KG1 (cell line): ENCODE data around the gene SUB1.
"Not testable (repeated sequence)": the region's sequence is repeated elsewhere in the genome, so short reads cannot be mapped to it uniquely, and the experiment has no call there.

ENCODE experiments used
- DNase-seq: peaks from one replicate; lab custom pipeline; 2025; lab: John Stamatoyannopoulos, UW

The SUB1 gene

DNA sequence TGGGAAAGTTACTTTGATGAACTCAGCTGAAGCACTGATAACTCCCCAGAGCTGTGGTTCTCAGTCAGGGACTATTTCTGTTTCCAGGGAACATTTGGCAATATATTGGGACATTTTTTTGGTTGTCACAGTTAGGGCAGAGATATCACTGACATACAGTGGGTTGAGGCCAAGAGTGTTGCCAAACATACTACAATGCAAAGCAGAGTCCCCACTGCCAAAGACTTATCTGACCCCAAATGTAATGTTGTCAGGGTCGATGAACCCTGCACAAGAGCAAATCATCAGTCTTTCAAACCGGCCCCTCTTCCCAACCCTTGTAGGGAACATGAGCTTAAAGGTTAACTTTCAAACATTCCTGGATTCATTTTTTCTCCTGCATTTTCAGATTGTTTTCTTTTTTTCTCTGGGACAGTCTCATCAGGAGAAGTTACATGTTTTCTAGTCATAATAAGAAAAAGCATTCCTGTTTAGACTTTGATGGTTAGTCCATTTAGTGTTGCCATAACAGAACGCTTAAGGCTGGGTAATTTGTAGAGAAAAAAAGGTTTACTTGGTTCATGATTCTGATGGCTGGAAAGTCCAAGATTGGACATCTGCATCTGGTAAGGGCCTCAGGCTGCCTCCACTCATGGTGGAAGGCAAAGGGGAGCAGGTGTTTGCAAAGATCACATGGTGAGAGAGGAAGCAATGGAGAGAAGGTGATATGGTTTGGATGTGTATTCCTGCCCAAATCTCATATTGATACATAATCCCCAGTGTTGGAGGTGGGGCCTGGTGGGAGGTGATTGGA, 18.8 kb upstream of the SUB1 start:
- no peak for DNase-seq

DNA sequence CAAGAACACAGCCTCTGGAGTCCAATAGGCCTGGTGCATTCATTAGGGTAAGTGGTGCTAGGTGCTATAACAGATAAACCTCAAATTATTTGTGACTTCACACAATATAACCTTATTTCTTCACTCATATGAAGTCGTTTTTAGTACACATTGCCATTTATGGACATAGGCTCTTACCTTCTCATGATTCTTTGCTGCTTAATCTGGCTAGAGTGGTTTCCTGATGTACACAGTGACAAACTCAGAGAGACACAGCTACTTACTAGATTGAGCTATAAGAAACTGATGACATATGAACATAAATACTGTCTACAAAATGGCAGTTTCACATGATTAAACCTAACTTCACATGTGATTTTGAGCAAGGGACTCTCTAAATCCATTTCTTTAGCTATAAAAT, 14.2 kb upstream of the SUB1 start:
- DNase-seq: no peak

DNA sequence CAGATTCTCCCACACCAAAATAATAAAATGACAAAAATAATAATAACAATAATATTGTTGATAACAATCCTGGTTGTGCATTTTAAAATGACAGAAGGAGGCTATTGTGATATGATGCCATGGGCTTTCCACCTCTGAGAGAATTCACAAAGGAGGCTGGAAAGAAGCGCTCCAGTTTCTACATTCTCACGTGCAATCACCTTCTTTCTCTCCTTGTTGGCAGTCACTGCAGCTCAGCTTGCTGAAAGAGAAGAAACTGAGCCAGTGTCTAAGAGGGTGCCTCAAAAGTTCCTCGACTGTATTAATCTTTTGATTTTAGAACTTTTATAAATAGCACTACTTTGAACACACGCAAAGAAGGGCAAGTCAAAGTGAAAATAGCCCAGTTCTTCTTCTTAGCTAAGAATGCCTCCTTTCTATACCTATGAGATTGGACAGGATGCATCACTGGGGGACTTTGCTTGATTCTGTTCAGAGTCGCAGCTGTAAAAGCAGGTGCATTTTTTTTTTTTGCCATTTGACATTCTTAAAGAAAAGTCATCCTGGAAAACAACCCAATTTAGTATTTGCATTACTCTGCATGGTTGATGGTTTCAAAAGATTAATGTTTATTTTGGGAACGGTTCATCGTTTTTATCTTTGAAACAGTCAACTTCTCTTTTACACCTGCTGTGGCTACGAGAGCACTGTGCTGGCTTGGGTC, 12.4 kb upstream of the SUB1 start:
- DNase-seq: no peak

DNA sequence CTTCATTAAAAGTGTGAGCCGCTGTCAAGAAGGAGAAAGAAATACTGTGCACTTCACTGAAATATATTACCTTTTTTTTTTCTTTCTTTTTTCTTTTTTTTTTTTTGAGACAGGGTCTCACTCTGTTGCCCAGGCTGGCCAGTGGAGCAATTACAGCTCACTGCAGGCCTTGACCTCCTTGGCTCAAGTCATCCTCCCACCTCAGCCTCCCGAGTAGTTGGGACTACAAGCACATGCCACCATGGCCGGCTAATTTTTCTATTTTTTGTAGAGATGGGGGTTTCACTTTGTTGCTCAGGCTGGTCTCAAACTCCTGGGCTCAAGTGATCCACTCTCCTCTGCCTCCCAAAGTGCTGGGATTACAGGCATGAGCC, 11.9 kb upstream of the SUB1 start:
- DNase-seq: not testable (repeated sequence)

DNA sequence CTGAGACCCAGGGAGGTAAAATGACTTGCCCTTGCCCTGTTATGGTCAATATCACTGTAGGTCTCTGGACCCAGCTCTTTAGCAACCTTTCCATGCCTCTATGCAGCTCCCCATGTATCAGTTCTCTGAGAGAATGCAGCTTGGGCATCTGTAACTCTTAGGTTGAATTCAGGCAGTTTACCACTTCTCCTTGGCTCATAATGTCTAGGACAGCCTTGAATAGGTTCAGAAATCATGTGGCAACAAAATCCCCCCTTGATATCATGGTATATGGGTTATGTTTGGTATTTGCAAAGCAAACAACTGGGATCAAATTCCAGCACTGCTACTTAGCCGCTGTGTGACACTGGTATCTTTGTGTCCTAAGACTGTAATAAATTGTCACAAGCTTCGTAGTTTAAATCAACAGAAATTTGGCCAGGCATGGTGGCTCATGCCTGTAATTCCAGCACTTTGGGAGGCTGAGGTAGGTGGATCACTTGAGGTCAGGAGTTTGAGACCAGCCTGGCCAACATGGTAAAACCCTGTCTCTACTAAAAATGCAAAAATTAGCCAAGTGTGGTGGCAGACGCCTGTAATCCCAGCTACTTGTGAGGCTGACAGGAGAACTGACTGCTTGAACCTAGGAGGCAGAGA, 10.7 kb upstream of the SUB1 start:
- no peak for DNase-seq

DNA sequence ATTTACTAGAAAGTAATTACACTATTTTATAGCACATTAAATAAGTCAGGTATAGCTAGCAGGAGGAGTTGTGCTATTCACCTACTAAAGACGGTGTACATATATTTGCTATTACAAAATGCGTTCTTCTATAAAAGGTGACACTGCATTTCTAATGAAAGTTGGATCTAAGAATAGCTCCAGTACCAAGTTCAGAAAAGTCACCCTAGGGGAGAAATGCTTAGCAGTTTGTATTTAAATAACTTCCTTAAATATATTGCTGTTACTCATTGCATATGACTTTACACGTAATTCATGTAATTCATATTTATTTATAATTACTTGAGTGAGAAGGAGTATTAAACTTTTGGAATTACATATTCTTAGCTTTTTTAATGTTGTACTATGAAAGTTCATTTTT, 7.0 kb upstream of the SUB1 start:
- no peak for DNase-seq

DNA sequence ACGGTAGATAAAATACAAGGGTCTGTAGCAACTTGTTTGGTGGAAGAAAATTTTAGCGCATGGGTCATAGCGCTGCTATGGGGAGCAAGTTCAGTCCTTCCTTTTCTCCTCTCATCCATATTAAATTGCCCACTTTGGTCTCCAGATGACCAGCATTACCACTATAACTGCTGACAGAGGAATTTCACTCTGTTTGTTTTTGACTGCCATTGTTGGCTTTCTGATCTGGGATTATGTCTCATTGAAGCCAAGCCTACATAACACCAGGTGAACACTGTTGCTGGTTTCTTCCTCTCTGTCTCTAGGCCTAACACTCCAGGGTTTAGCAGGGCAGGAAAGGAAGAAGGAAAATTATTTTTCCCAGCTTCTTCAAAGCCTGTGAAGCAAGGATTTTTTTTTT, 6.6 kb upstream of the SUB1 start:
- DNase-seq: no peak

DNA sequence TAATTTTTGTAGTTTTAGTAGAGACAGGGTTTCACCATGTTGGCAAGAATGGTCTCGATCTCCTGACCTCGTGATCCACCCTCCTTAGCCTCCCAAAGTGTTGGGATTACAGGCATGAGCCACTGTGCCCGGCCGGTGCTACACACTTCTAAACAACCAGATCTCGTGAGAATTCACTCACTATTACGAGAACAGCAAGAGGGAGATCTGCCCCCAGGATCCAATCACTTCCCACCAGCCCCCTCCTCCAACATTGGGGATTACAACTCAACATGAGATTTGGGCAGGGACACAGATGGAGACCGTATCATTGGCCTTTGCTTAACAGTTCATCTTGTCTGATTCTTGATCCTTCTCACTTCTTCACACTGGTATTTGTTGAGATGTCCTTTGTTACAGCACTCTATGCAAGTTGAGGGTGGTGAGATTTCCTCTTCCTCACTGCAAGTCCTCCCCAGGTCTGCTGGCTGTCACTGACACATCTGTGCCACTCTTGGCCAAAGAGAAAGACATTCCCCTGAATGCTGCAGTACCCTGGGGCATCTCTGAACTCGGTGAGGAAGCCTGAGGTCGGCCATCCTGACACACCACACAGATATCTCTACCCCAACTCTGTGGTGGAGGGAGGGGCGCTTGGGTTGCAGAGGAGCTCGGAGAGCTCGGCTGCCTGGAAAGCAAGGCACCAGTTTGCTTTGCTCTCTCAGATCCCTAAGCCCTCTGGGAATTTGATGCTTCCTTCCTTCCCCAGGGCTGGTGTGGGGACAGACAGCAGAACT, 4.2 kb upstream of the SUB1 start:
- no peak for DNase-seq

DNA sequence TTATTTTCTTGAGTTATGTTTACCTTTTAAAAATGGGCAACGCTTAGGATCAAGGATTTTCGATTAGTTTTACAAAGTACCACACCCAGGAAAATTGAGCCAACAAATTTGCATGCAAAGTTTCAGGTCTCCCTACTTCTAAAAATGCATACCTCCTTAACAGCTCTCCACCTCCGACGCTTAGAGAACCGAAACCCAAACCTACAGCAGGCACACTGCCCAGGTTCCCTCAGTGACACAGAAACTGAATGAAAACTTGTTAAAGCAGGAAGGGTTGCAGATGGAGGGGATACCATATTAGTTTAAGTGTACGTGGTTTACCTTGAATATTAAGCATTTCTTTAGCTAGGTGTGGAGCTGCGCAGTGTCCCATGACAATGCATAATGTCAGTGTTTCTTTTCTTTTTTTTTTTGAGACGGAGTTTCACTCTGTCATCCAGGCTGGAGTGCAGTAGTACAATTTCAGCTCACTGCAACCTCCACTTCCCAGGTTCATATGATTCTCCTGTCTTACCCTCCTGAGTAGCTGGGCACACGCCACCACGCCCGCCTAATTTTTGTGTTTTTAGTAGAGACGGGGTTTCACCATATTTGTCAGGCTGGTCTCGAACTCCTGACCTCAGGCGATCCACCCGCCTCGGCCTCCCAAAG, 1.6 kb upstream of the SUB1 start:
- DNase-seq: no peak

DNA sequence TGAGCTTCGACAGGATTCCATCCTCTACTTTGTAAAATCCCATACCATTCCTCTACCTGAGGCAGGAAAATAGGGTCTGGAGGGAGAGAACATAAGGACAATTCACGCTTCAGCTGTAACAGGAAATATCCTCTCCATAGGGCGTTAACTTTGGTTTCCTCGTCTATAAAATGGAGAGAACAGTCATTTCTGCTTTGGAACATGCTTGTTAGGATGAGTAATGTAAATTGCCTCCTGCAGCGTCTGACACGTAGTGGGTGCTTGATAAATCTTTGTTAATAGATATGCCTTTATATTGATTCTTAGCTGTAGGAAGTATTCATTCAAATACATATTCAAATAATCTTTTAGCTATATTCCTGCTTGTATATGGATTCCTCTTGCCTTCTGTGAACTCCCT, 711 bp upstream of the SUB1 start:
- no peak for DNase-seq

DNA sequence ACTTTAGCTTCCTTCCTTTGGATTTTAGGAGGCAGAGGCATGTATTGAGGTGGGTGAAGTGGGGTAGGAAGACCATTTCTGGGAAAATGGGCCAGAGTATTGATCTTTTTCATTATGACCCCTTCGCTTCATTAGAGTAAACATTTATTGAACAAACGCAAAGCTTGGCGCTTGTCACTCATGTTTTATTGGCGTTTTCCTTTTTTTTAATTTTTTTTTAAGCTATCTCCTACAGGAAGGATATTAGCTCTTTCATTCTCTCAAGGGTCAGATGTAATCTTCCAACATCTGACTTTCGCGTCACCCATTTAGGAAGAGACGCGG, 273 bp upstream of the SUB1 start:
- DNase-seq: no peak

DNA sequence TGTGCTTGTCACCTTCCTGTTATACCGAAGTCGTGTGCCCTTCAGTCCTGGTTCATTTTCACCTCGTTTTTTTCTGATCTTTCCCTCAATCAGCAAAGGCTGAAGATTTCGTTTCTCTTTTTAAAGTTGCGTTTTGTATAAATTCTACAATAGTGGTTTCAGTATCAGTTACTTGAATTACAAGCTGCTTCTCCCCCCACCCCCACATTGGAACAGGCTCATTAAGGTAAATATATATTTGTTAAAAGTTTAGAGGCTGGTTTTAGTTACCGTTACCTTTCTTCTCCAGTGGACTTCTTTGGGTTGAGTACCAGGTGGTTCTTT, 881 bp downstream of the SUB1 start:
- DNase-seq: no peak

DNA sequence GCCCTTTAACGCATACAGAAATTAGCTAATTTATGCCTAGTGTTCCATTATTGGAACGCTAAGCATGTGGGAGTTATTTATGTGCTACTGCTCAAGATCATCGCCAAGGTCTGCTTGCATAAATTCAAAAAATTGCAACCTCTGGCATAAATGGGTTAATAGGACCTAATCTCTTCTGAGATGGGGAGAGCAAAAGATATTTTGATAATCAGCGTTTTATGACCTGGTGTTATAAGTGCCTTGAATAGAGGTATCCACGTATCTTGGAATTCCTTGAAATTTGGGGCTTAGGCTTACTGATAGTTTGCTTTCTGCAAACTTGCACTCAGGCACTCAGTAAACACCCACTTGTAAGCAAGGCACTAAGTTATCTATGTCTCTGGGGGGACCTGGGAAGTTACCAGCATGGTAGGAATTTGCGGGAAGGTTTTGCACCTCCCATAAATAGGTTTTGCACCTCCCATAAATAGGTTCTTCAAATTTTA, 1.8 kb downstream of the SUB1 start:
- DNase-seq: no peak

DNA sequence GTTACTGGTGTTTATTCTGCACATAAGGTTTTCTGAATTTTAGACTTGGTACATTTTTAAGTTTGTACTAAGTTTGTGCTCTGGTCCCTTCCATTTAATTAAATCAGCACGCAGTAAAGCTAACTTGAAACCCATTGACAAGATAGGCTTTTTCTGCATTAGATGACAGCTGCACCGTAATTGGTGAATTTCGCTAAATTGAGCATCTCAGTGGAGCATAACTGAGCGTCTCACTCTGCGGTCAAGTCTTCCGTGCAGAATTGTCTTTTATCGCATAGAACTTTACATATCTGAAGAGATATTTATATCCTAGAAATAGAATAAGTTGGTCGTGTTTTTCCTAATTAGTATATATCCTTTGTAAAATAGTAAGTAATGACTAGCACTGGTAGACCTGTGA, 4.1 kb downstream of the SUB1 start:
- DNase-seq: no peak

DNA sequence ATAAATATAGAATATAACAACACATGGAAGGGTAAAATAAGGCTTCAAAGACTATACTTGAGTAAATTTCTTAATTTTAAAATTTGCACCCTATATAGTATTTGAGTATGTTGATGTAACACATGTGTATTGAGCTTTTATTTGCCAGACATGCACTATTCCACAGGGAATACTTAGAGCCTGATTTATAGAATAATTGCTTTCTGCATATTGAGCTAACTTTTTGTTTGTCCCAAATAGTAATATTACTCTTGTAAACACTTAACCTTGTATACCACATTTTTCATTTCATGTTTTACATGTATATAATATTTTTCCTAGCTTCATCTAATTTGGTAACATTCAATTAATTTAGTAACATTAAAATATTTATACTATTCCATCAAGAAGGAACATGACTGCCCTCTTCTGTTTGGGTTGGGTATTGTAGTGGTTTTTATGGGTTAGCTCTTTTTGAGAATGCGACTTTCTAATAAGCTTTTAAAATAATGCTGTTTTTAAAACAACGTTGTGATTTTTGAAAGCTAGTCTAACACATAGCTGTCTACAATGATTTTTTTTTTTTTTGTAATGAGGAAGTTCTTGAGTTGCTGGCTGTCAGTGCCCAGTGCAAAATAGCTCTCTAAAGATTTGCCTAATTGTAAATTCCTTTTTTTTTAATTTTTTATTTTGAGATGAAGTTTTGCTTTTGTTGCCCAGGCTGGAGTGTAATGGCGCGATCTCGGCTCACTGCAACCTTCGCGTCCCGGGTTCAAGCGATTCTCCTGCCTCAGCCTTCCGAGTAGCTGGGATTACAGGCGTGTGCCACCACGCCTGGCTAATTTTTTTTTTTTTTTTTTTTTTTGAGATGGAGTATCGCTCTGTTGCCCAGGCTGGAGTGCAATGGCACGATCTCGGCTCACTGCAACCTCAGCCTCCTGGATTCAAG, 4.8 kb downstream of the SUB1 start:
- DNase-seq: peak; percentile 9

DNA sequence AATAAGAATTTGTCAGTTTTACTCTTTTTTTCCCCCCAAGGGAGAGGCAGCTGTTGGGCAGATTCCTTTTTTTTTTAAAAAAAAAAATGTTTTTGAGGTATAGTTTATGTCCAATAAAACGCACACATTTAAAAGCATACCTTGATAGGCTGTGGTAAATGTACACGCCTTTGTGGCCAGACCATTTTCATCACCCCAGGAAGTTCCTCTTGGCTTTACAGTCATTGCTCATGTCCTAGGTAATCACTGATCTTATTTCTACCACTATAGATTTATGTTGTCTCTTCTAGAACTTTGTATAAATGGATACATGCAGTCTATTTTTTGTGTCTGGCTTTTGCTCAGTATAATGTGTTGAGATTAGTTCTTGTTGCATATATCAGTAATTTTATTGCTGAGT, 9.8 kb downstream of the SUB1 start:
- no peak for DNase-seq

DNA sequence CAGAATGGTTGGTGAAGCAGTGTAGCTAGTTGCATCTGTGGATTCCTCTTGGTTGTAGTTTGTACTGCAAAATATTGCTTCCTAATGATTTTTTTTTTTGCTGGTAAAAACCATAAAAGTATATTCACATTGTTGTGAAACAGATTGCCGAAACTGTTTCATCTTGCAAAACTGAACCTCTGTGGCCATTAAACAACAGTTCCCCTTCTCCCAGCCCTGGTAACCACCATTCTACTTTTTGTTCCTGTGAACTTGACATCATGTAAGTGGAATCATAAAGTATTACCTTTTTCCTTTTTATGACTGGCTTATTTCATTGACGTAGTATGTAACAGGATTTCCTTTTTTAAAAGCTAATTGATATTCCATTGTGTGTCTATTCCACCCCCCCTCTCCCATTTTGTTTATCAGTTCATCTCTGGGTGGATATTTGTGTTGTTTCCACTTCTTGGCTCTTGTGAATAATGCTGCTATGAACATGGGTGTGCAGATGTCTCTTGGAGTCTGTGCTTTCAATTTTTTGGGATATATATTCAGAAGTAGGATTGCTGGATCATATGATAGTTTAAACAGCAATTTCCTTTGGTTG, 11.8 kb downstream of the SUB1 start:
- no peak for DNase-seq

DNA sequence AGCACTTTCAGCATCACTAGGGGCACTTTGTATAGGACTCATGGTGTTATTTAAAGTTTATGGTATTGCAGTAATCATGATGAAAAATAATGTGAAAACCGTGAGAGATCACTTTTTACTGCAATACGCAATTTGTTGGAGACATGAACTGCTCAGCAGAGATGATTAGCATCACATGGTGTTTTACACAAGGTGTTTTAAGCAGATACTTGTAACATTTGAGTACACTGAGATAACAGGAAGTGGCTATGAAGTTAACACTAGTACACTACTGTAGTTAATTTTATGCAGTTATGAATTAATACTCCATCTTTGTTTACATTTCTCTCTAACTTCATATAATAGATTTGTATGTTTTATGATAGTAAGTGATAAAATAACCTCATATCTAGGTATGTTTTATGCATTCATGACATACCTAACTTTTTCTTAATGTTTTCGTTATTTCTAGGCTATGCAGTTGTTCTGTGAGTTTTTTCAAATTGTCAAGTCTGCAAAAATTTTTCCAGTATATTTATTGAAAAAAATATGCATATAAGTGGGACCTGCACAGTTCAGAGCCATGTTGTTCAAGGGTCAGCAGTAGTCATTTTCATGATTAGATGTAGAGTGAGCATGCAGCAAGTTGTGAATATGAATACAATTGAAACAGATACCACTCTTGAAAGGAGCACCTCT, 13.0 kb downstream of the SUB1 start:
- DNase-seq: no peak

DNA sequence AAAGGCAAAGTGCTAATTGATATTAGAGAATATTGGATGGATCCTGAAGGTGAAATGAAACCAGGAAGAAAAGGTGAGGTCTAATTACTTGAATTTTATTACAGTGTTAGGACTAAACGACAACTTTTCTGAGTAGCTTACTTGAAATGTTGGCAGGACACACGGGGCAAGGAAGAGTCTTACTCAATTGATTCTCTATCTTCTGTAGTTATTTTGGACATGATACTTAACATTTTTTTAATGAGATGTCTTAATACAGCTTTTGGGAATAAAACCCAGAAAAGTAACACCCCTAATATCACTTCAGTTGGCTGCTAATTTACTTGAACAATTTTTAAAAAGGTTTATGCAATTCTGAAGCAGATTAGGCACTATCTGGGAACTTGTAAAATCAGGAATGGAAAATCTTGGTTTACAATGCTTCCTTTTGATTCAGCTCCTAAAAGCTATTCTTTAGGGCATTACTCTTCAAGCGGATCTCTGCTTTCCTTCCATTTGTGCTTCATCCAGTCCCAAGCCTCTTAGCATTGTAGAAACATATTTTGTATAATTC, 13.7 kb downstream of the SUB1 start:
- no peak for DNase-seq
